Measurements from ENCODE around the gene ENTPD3. TPM values are rescaled to one million over a fixed set of nuclear protein-coding genes. Genes with fewer than 3 reads are reported as not detected.

The ENTPD3 gene
- total and polyA plus RNA-seq, 2 of the 13 experiments (the other 11 are each of a cell fraction or from before 2014, with no cell fraction given) = 0.07 TPM; not detected in 1

- TF ChIP-seq TIGD3 (CRISPR knock-in tag; IDR thresholded peaks at IDR 0.05; ENCODE audit: borderline replicate concordance) = peak; percentile 85; the same call in 1 of the 2 replicates
- no peak for TF ChIP-seq TBP (CRISPR knock-in tag; IDR thresholded peaks at IDR 0.05)
- TF ChIP-seq ZNF430 (CRISPR knock-in tag; IDR thresholded peaks at IDR 0.05) = no peak
- no peak for TF ChIP-seq SKI (IDR thresholded peaks at IDR 0.05; ENCODE audit: partially characterized antibody)
- TF ChIP-seq ZNF574 (CRISPR knock-in tag; IDR thresholded peaks at IDR 0.05) = peak; percentile 83
- 0 out of 2 replicates have a peak, but pooled peaks have one; percentile 50 for TF ChIP-seq ZBTB25 (CRISPR knock-in tag; IDR thresholded peaks at IDR 0.05)
- no peak for TF ChIP-seq MBNL3 (CRISPR knock-in tag; conservative IDR thresholded peaks at IDR 0.05)
- TF ChIP-seq GATA4 (IDR thresholded peaks at IDR 0.05; ENCODE audit: borderline replicate concordance, low read depth) = peak; percentile 75; the same call in 1 of the 2 replicates
- peak; percentile 85; the same call in 1 of the 2 replicates for TF ChIP-seq ZNF616 (CRISPR knock-in tag; IDR thresholded peaks at IDR 0.05; ENCODE audit: low read depth)
- TF ChIP-seq KAT7 (CRISPR knock-in tag; IDR thresholded peaks at IDR 0.05; ENCODE audit: borderline replicate concordance) = peak; percentile 88; the same call in 1 of the 2 replicates
- TF ChIP-seq ZBTB39 (CRISPR knock-in tag; IDR thresholded peaks at IDR 0.05) = no peak
- TF ChIP-seq ZNF329 (CRISPR knock-in tag; IDR thresholded peaks at IDR 0.05; ENCODE audit: low read depth) = no peak
- TF ChIP-seq HMGXB3 (CRISPR knock-in tag; IDR thresholded peaks at IDR 0.05; ENCODE audit: borderline replicate concordance) = peak; percentile 56; the same call in 1 of the 2 replicates
Measured at GRCh38 chr3:40456940-40457823, 70.2 kb downstream of the ENTPD3 start, which contains the start of gene RPL14 (continued).
